ENCODE results near the gene PARD6B.
"Not testable (repeated sequence)": the region's sequence is repeated elsewhere in the genome, so short reads cannot be mapped to it uniquely, and the experiment has no call there.

PARD6B gene

DNA sequence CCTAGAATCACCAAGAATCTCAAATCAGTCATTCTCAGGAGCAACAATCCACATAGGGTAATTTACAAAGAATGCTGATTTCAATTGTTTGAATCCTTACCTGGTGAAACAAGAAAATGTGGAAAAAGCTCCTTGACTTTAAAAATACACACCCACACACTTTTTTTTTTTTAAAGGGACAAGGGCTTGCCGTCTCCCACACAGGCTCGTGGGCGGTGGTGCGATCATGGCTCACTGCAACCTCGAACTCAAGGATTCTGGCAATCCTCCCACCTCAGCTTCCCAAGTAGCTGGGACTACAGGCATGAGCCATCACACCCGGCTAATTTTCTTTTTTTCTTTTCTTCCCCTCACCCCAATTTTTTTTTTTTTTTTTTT is 30.7 kb downstream of the PARD6B start:
- no peak overlapping the region for H3K4me3 ChIP-seq (ENCODE audit: low read length)

DNA sequence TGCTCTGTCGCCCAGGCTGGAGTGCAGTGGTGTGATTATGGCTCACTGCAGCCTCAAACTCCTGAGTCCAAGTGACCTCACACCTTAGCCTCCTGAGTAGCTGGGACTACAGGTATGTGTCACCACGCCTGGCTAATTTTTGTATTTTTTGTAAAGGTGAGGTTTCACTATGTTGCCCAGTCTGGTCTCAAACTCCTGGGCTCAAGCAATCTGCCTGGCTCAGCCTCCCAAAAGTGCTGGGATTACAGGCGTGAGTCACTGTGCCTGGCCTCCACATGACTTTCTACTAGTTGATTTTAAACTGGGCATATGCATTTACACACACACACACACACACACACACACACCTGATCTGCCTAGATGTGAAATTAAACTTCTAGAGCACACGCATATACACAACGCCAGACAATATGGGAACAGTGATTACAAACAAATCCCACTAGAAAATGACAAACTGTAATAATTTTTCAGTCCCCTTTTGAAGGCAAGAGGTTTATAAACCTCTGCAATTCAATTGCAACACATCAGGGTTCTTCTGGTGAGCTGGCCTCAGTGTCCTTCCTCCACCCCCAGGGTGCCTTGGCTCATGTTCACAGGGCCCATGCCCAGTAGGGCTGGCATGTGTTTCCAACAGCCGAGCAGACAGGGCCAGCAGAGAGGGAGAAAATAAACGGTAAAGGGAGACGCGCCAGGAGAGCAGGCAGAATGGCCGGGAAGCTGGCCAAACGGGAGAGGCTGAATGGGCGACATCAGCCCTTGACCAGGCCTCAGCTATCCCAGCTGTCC is 31.2 kb downstream of the PARD6B start:
- peak; percentile 75 for DNase-seq (ENCODE audit: low read depth)
- TF ChIP-seq, protein P1, sequence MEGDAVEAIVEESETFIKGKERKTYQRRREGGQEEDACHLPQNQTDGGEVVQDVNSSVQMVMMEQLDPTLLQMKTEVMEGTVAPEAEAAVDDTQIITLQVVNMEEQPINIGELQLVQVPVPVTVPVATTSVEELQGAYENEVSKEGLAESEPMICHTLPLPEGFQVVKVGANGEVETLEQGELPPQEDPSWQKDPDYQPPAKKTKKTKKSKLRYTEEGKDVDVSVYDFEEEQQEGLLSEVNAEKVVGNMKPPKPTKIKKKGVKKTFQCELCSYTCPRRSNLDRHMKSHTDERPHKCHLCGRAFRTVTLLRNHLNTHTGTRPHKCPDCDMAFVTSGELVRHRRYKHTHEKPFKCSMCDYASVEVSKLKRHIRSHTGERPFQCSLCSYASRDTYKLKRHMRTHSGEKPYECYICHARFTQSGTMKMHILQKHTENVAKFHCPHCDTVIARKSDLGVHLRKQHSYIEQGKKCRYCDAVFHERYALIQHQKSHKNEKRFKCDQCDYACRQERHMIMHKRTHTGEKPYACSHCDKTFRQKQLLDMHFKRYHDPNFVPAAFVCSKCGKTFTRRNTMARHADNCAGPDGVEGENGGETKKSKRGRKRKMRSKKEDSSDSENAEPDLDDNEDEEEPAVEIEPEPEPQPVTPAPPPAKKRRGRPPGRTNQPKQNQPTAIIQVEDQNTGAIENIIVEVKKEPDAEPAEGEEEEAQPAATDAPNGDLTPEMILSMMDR (IDR thresholded peaks at IDR 0.05; ENCODE audit: insufficient read depth, low read depth, low read length, missing control alignments) = no peak
- no peak overlapping the region for H3K4me3 ChIP-seq (ENCODE audit: low read length)

More for the DNA sequence above, 30.7 kb downstream of the PARD6B start:
- TF ChIP-seq, protein P1 (IDR thresholded peaks at IDR 0.05; ENCODE audit: insufficient read depth, low read depth, low read length, missing control alignments) = no peak
- DNase-seq (ENCODE audit: low read depth) = no peak

DNA sequence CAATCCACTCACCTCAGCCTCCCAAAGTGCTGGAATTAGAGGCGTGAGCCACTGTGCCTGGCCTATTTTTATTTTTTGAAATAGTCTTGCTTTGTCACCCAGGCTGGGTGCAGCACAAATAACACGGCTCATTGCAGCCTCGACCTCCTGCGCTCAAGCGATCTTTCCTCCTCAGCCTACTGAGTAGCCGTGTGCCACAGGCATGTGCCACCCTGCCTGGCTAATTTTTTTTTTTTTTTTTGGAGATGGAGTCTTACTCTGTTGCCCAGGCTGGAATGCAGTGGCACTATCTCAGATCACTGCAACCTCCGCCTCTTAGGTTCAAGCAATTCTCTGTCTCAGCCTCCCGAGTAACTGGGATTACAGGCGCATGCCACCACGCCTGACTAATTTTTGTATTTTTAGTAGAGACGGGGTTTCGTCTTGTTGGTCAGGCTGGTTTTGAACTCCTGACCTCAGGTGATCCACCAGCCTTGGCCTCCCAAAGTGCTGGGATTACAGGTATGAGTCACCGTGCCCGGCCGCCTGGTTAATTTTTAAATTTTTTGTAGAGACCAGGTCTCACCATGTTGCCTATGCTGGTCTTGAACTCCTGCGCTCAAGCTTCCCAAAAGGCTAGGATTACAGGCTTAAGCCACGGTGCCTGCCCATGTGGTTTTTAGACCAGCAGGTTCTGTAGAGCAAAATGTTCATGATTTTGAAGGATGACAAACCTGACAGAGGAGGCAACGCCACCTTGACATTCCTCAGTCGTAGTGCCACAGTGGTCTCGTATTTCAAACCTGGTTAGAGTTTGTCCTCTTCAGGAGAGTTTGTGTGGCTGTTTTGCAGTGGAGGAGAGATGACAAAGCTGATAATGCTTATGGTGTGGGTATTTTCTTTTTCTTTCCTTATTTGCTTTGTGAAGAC is 32.4 kb downstream of the PARD6B start:
- DNase-seq (ENCODE audit: low read depth); H3K4me3 ChIP-seq (ENCODE audit: low read length): not testable (repeated sequence)

DNA sequence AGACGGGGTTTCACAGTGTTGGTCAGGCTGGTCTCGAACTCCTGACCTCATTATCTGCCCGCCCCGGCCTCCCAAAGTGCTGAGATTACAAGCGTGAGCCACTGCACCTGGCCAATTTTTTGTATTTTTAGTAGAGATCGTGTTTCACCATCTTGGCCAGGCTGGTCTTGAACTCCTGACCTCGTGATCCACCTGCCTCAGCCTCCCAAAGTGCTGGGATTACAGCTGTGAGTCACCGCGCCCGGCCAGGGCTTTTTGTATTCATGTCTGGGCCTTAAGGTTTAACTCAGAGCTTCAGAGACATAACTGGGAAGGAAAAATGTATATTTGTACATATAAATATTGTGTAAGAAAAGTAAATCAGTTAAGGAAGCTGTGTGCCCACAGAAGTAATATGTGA is 33.9 kb downstream of the PARD6B start:
- not testable (repeated sequence) for DNase-seq (ENCODE audit: low read depth); H3K4me3 ChIP-seq (ENCODE audit: low read length)

DNA sequence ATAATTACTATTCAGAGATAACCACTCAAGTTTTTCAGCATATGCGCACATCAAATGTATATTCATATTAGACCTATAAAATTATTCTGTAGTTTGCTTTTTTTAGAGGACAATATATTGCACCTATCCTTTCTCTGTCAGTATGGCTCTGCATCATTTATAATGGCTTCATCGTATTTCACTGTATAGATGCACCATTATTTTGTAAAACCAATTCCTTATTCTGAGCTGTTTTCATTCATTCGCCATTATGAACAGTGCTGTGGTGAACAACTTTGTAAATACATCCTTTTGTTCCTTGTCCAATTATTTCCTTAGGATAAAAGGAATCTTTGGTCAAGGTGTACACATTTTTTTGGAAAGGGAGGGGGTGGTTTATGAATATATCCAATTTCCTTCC is 34.3 kb downstream of the PARD6B start:
- TF ChIP-seq, protein P1 (IDR thresholded peaks at IDR 0.05; ENCODE audit: insufficient read depth, low read depth, low read length, missing control alignments) = no peak
- DNase-seq (ENCODE audit: low read depth) = no peak
- H3K4me3 ChIP-seq (ENCODE audit: low read length) = no peak overlapping the region

DNA sequence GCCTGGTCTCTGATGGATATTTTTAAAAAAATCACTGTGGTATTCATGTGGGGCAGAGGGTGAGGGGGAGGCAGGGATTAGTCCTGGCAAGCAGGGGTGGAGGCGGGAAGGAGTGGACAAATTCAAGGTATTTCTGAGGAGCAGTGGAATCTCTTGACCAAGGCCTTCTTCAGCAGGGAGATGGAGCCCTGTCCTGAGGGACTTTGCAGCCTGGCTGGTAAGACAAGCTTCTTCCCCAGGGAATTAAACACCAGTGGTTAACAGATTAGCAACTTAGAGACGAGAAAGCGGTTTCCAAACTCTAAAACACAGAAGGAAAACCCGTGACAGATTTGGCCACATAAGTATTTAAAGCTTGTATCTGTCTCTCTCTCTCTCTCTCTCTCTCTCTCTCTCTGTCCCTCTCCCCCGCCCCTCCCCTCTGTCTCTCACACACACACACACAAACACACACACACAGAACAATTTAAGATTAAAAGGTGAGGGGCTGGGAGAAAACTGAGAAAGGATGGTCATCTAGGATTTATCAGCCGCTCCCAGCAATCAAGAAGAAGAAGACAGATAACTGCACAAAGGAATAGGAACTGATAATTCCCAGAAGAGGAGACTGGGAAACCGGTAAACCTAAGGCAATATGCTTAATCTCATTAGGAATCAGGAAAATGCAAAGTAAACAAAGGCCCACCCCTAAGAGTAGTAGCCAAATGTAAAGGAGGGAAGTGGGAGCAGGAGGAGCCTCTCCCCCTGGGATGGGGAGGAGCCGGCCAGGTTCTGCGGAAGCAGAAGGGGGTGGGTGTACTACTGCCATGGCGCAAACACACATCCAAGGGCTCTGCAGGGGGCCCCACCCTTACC is 35.8 kb downstream of the PARD6B start:
- not testable (repeated sequence) for DNase-seq (ENCODE audit: low read depth)

DNA sequence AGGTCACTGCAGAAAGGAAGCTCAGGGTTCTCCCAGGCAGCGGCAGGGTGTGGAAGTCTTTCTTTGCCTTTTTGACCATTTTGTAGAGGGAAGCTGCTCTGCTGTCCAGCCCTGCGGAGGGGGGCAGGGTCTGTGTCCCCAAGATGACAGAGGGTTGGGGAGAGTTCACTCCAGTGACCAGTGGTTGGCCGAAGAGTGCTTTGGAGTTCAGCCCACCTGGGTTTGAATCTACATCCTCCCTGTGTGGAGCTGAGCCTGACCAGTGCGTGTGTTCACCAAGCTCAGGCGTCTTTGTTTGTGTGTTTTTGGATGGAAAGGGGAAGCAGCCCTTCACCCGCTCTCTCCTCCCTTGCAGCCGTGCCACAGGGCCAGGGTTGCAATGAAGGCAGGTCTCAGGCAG is 37.6 kb downstream of the PARD6B start:
- H3K4me3 ChIP-seq (ENCODE audit: low read length); DNase-seq (ENCODE audit: low read depth): not testable (repeated sequence)

More for the DNA sequence above, 35.8 kb downstream of the PARD6B start:
- not testable (repeated sequence) for H3K4me3 ChIP-seq (ENCODE audit: low read length)

DNA sequence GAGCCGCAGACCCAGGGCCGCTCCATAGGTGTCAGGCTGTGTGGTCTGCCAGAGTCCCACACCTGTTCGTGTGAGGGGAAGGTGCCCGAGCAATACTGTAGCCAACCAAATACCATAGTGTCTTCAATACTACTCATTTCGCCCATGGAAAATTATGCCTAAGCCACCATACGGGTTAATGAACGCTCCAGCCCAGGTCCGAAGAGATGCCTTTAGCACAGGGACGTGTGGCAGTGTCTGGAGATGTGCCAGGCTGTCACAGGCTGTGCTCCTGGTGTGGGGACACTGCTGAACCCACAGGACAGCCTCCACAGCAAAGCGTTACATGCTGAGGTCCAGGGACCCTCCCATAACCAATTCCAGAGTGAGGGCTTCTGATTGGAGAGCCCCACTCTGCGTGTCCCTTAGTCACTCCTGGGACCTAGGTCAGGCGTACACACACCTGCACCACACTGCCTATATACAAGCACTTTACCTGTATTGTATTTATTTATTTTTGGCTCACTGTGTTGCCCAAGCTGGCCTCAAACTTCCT is 38.2 kb downstream of the PARD6B start:
- not testable (repeated sequence) for H3K4me3 ChIP-seq (ENCODE audit: low read length); DNase-seq (ENCODE audit: low read depth)

DNA sequence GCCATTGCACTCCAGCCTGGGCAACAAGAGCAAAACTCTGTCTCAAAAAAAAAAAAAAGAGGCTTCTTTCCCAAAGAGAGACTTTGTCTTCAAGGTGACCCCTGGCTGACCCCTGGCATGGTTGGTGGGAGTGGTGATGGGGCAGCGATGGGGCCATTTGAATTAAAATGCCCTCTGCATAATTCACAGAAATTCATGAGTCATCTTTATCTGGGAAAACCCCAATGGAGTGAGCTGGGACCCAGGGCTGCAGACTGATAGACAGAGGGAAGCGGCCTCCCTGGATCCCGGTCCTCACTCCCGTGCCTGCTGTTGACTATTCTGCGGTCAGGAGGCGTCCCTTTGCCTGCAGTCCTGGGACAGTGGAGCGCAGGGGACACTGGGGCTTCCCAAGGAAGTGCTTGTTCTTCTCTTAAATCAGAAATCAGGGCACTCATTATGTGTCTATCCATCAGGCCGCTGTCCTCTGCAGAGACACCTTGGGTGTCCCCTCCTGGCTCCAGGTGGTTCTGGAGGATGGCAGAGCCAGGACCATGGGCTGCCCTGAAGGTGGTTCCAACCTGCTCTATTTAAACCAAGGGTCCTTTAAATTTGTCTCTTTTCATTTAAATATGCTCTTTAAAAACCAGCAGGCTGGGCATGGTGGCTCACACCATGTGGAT is 40.2 kb downstream of the PARD6B start:
- DNase-seq (ENCODE audit: low read depth); H3K4me3 ChIP-seq (ENCODE audit: low read length): not testable (repeated sequence)

Data from epithelial cell of esophagus (primary cell).